GM08714 (cell line): Measurements from ENCODE around the gene PNCK.

Experiments used
- H3K4me3 ChIP-seq: fragments of 200-500 bp; sonication (Bioruptor generic); 2 replicates; pipeline ENCODE4 v1.5.1; 2014; ENCODE audit warnings: mild to moderate bottlenecking, low read length, inconsistent platforms
- ZNF274 ChIP-seq: IDR thresholded peaks from 2 replicates; pipeline ENCODE4 v1.6.1; 2012; ENCODE audit warnings: mild to moderate bottlenecking, low read depth, low read length

PNCK gene

GRCh38 chrX:153621949-153622598 lies 51.5 kb downstream of the PNCK start:
- TF ChIP-seq ZNF274 = no peak
- H3K4me3 ChIP-seq = no peak overlapping the region

- no peak for TF ChIP-seq ZNF274
- H3K4me3 ChIP-seq = no peak overlapping the region
Observed at GRCh38 chrX:153620576-153620975, 53.0 kb downstream of the PNCK start.
